Neural cell (in vitro differentiated cells): ENCODE data around the gene DGLUCY.

Experiments
- CTCF ChIP-seq: fragments of 450-650 bp; IDR thresholded peaks from 2 replicates; pipeline ENCODE4 v1.5.1; 2014; ENCODE audit warnings: antibody characterized with exemption, mild to moderate bottlenecking, moderate library complexity; ENCODE audit not compliant: poor library complexity, severe bottlenecking
- EZH2 ChIP-seq: fragments of 200-600, 300-800 bp; shearing (Covaris generic), sonication (generic); IDR thresholded peaks from 2 replicates; pipeline ENCODE4 v1.6.1; 2014; ENCODE audit warnings: antibody characterized with exemption, low read length, borderline replicate concordance, mild to moderate bottlenecking; ENCODE audit not compliant: insufficient read depth, poor library complexity, severe bottlenecking
- POLR2AphosphoS5 ChIP-seq: IDR thresholded peaks from 2 replicates; pipeline ENCODE4 v1.6.1; 2012

GRCh38 chr14:91169951-91170350 is 56.1 kb downstream of the DGLUCY start:
- TF ChIP-seq CTCF: no peak
- TF ChIP-seq EZH2: no peak
- no peak for TF ChIP-seq POLR2AphosphoS5
